Calu3 (cell line): ENCODE results near the gene ADGRL3. TPM values are rescaled to one million over a fixed set of nuclear protein-coding genes. Genes with fewer than 3 reads are reported as not detected.
A peak's percentile ranks its signal among the peaks of the same experiment; 100 is the strongest.

Experiments
- BruUV-seq: library from RNA; stranded (reverse); fragments of 400-500 nt; replicated peaks from 2 replicates; lab custom pipeline; 2021; lab: Mats Ljungman, UMichigan
- CTCF ChIA-PET: fragments of 300-600 bp; sonication (Branson Sonifier 250); formaldehyde crosslinking; loops from one replicate; lab custom pipeline; 2022; ENCODE audit warnings: antibody characterized with exemption; lab: Charles Lee
- DNase-seq: peaks from one replicate; pipeline ENCODE4 v3.0.0; 2022
- H3K27ac Mint-ChIP-seq: one replicate; pipeline ENCODE4 v1.8.0; 2022; ENCODE audit warnings: mixed read lengths; ENCODE audit not compliant: unreplicated experiment
- H3K27me3 Mint-ChIP-seq: one replicate; pipeline ENCODE4 v1.8.0; 2022; ENCODE audit warnings: mixed read lengths; ENCODE audit not compliant: unreplicated experiment
- H3K36me3 Mint-ChIP-seq: one replicate; pipeline ENCODE4 v1.8.0; 2022; ENCODE audit warnings: mild to moderate bottlenecking, moderate library complexity, mixed read lengths; ENCODE audit not compliant: insufficient read depth, unreplicated experiment
- H3K4me1 Mint-ChIP-seq: one replicate; pipeline ENCODE4 v1.8.0; 2022; ENCODE audit warnings: mild to moderate bottlenecking, low read depth, mixed read lengths; ENCODE audit not compliant: unreplicated experiment
- H3K4me3 Mint-ChIP-seq: one replicate; pipeline ENCODE4 v1.8.0; 2022; ENCODE audit warnings: mild to moderate bottlenecking, low read depth, moderate library complexity, mixed read lengths; ENCODE audit not compliant: unreplicated experiment
- H3K9me3 Mint-ChIP-seq: one replicate; pipeline ENCODE4 v1.8.0; 2022; ENCODE audit warnings: low read depth, mixed read lengths; ENCODE audit not compliant: unreplicated experiment
- intact Hi-C: fragments of 100-400 bp; cut with micrococcal nuclease; formaldehyde crosslinking; loops from one replicate; pipeline ENCODE4 v1.10.0; 2022; ENCODE audit not compliant: unreplicated experiment
- total RNA-seq: library from RNA; stranded (reverse); gene quantifications from 2 replicates; pipeline ENCODE4 v1.2.3, GENCODE V29; 2022
- TF ChIP-seq, protein P1 (sequence below): fragments of 200-600 bp; IDR thresholded peaks from one replicate; pipeline ENCODE4 v1.8.0; 2022; ENCODE audit warnings: antibody characterized with exemption; ENCODE audit not compliant: unreplicated experiment

ADGRL3 gene
- total RNA-seq, 1 experiment from 2014 or later, result 0.66 TPM

DNA sequence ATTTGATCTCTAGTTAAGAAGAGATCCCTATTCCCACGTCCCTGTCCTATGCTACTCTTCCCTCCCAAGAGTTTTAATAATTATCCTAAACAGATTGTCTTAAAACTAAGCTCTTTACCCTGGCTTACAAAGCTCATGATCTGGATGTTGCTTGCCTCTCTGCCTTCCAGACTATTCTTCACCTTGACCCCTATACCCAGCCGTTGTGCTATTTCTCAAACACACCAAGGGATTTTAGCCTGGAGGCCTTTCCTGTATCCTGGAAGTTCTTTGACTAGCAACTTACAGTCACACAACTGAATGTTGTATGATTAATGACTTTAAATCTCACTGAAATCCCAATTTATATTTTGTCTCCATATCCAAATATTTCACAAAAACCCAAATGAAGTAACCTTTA is 314.9 kb downstream of the ADGRL3 start:
- no peak for DNase-seq
- CTCF ChIA-PET, result interaction anchor here (0.6 to 1.1 kb wide), 2 partner anchors 29 to 1203 kb away, joined by 3 read pairs; no protein-coding TSS in a partner anchor

DNA sequence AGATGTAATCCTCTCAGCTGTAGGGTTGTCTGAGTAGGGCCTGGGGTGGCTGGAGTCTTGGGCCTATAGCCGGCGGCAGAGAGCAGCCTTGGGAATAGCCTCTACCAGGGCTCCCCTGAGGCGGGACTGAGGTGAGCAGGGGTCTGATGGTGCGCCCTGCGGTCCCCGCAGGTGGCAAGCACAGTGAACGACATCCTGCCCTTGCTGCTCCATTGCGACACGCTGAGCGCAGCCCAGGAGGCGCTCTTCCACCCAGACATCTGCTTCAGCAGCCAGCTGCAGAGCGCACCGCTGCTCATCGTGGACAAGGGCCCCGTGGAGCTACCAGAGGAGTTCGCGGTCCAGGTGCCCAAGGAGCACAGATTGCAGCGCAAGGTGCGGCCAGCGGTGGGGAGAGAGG is 317.0 kb downstream of the ADGRL3 start:
- no peak overlapping the region for H3K27ac Mint-ChIP-seq
- H3K27me3 Mint-ChIP-seq, result no peaks in the 10 kb centered on the region
- no peak overlapping the region for H3K4me3 Mint-ChIP-seq
- H3K36me3 Mint-ChIP-seq, result peaks cover 8% of the 10 kb centered on the region
- CTCF ChIA-PET, result no interaction called here
- no TSS peak for BruUV-seq
- no peak for DNase-seq
- peaks cover 29% of the 10 kb centered on the region for H3K4me1 Mint-ChIP-seq
- H3K9me3 Mint-ChIP-seq, result no peaks in the 10 kb centered on the region
- intact Hi-C loops, result no loop called here
- TF ChIP-seq, protein P1, sequence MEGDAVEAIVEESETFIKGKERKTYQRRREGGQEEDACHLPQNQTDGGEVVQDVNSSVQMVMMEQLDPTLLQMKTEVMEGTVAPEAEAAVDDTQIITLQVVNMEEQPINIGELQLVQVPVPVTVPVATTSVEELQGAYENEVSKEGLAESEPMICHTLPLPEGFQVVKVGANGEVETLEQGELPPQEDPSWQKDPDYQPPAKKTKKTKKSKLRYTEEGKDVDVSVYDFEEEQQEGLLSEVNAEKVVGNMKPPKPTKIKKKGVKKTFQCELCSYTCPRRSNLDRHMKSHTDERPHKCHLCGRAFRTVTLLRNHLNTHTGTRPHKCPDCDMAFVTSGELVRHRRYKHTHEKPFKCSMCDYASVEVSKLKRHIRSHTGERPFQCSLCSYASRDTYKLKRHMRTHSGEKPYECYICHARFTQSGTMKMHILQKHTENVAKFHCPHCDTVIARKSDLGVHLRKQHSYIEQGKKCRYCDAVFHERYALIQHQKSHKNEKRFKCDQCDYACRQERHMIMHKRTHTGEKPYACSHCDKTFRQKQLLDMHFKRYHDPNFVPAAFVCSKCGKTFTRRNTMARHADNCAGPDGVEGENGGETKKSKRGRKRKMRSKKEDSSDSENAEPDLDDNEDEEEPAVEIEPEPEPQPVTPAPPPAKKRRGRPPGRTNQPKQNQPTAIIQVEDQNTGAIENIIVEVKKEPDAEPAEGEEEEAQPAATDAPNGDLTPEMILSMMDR, result no peak

More for the DNA sequence above, 314.9 kb downstream of the ADGRL3 start:
- H3K27me3 Mint-ChIP-seq, result no peaks in the 10 kb centered on the region
- TF ChIP-seq, protein P1, result no peak
- no peak overlapping the region for H3K4me3 Mint-ChIP-seq
- intact Hi-C loops, result no loop called here
- no peaks in the 10 kb centered on the region for H3K36me3 Mint-ChIP-seq
- no TSS peak for BruUV-seq
- peaks cover 16% of the 10 kb centered on the region for H3K4me1 Mint-ChIP-seq
- H3K9me3 Mint-ChIP-seq, result no peaks in the 10 kb centered on the region
- H3K27ac Mint-ChIP-seq, result peak overlapping the region; percentile 6

DNA sequence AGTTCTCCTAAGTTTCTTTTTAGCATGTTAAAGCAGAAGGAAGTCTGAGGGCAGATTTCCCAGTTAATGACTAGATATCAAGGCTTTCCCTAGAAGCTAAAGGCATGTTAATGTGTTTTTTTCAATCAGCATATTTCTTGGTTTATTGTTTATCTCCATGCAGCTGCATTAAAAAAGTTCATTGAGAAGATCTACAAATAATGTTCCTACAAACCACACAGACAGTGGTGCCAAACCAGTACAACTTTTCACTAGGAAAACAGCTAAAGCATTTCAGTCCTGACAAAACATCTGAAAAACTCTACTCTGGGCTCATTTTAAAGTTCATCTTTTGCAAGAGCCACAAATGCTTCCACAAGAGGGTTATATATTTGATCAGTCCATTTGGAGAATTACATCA is 320.0 kb downstream of the ADGRL3 start:
- CTCF ChIA-PET, result no interaction called here
- H3K9me3 Mint-ChIP-seq, result peaks cover 1% of the 10 kb centered on the region
- DNase-seq, result no peak
- peaks cover 21% of the 10 kb centered on the region for H3K4me1 Mint-ChIP-seq
- H3K36me3 Mint-ChIP-seq, result peaks cover 8% of the 10 kb centered on the region
- H3K4me3 Mint-ChIP-seq, result peak overlapping the region; percentile 13
- intact Hi-C loops, result no loop called here
- H3K27ac Mint-ChIP-seq, result peak overlapping the region; percentile 78
- TF ChIP-seq, protein P1, result no peak
- H3K27me3 Mint-ChIP-seq, result no peaks in the 10 kb centered on the region
- no TSS peak for BruUV-seq

DNA sequence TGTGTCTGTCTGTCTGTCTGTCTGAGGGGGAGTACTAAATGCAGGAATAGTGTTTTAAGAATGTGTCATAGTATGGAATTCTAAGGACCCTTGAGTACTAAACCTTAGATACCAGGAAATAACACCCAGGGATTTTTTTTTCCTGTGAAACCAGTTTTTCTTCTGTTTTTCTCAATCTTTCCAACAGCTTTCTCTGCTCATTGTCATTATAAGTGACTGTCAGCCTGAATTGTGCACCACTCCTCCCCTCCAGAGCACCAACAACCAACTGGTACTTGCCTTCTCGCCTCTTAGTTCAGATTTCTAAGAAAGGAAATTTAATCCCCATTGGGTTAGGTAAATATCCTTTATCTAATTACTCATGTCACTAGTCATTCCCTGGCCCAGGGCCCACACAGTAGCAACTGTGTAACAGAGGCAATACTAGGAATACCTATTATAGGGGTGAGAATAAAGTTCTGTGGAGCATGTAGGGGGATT is 320.6 kb downstream of the ADGRL3 start:
- peaks cover 21% of the 10 kb centered on the region for H3K4me1 Mint-ChIP-seq
- no TSS peak for BruUV-seq
- H3K9me3 Mint-ChIP-seq, result peaks cover 5% of the 10 kb centered on the region
- CTCF ChIA-PET, result no interaction called here
- intact Hi-C loops, result no loop called here
- H3K27ac Mint-ChIP-seq, result peak overlapping the region; percentile 78
- peak; percentile 60 for DNase-seq
- no peaks in the 10 kb centered on the region for H3K27me3 Mint-ChIP-seq
- H3K4me3 Mint-ChIP-seq, result peak overlapping the region; percentile 13
- TF ChIP-seq, protein P1, result no peak
- H3K36me3 Mint-ChIP-seq, result peaks cover 8% of the 10 kb centered on the region
